Pancreas (tissue), 10 donors: ENCODE measurements around the gene STN1. TPM values are rescaled to one million over a fixed set of nuclear protein-coding genes. Genes with fewer than 3 reads are reported as not detected.

Source experiments
- ATAC-seq, 4 donors: fragments of 200-7000 bp; cut with Tn5 transposase; one replicate each; pipeline versions ENCODE4 v1.8.0 to v1.9.1; 2020; ENCODE audit warnings: mild to moderate bottlenecking in 4 of 4, moderate library complexity in 4 of 4
- DNase-seq, 6 donors: peaks; one replicate each; pipeline ENCODE4 v3.0.0-alpha.2; 2020
- FAIRE-seq: peaks from 2 replicates; lab custom pipeline; 2012; peaks lifted over from hg19 to GRCh38; lab: Jason Lieb, UNC
- H3K27ac ChIP-seq, 4 donors: fragments of 200-600 bp; sonication (generic); 1 replicate in 3 of 4; 2 replicates in 1 of 4; pipeline versions ENCODE4 v1.5.0 to v1.8.0; 2020
- H3K27me3 ChIP-seq, 4 donors: fragments of 200-600 bp; one replicate each; pipeline ENCODE4 v1.8.0; 2021
- H3K36me3 ChIP-seq, 3 donors: fragments of 200-600 bp; sonication (generic) in 1 of 3; one replicate each; pipeline versions ENCODE4 v1.5.0 to v1.8.0; 2020 to 2021
- H3K4me1 ChIP-seq, 3 donors: fragments of 200-600 bp; one replicate each; pipeline ENCODE4 v1.8.0; 2021
- H3K4me3 ChIP-seq, 4 donors: fragments of 200-600 bp; sonication (generic) in 2 of 4; one replicate each; pipeline versions ENCODE4 v1.5.0 to v1.8.0; 2020 to 2021
- H3K9me3 ChIP-seq, 4 donors: fragments of 200-600 bp; one replicate each; pipeline ENCODE4 v1.8.0; 2021
- CTCF ChIP-seq, 4 donors: fragments of 200-600 bp; sonication (generic) in 3 of 4; IDR thresholded peaks; one replicate each; pipeline versions ENCODE4 v1.5.0 to v1.8.0; 2021; ENCODE audit warnings: antibody characterized with exemption in 4 of 4
- WGBS, 2 donors: extraction: QIAGEN DNeasy Blood & Tissue Kit; methylation state at CpG; one replicate each; pipeline ENCODE4 v1.1.7; 2013; 5-methylcytosine and 5-hydroxymethylcytosine counted together
- intact Hi-C, 3 donors: fragments of 100-400 bp; cut with DNase I; formaldehyde crosslinking; loops; one replicate each; pipeline versions ENCODE4 v1.11.1 to v1.14.2; 2022
- polyA plus RNA-seq, 2 donors: library from polyadenylated mRNA; stranded (reverse); fragments of 200-250 nt; gene quantifications; one replicate each; pipeline ENCODE4 v1.2.3, GENCODE V29; 2013
- total RNA-seq, 6 donors: library from RNA; stranded (reverse); fragmentation: NEBNext Ultra II Directional in 4 of 6; extraction: Animal tissue kit (Norgen Biotek cat#: 25700) in 4 of 6; gene quantifications; one replicate each; pipeline versions ENCODE4 v1.2.1 to v1.2.4, GENCODE V29; 2021 to 2023
- donor health status: healthy with polysubstance abuse.
- donor health status: DM: no; HTN: no; CAD: no; lungs with moderate emphysema.
- donor health status: DM: no; HTN: no; CAD: no.
- donor health status: control.
- donor health status: control.
- donor health status: Bipolar disorder and iron deficiency.
- donor health status: DM: yes; HTN: yes; CAD: no.
- donor health status: DM: no; HTN: no; CAD: no.
- donor health status: DM: no; HTN: no; CAD: no.
- donor health status: DM: yes; HTN: yes; CAD: no.

STN1 gene
- total and polyA plus RNA-seq, 8 donors: 7.0 to 15.9 (median 13.3) TPM

DNA sequence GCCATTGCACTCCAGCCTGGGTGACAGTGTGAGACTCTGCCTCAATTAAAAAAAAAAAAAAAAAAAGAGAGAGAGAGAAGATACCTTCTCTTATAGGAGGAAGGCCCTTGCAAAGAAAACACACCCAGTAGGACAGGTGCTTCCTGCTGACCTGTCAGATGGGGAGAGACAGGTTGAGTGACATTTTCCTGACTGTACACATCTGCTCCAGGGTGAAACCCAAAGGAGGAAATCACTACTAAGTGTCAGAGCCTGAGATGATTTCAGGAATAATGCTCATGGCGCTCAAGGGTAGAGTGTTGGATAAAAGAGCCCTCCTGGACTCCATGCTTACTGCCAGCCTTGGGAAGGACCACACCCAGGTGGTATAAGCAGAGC is 1.7 kb upstream of the STN1 start:
- H3K4me3 ChIP-seq: no peak overlapping the region
- no peaks in the 10 kb centered on the region for H3K9me3 ChIP-seq
- H3K4me1 ChIP-seq: peaks cover 29 to 31% (median 30%) of the 10 kb centered on the region in 3 donors
- no peaks in the 10 kb centered on the region for H3K27me3 ChIP-seq
- no peak for TF ChIP-seq CTCF (IDR thresholded peaks at IDR 0.05)
- H3K27ac ChIP-seq: no peak overlapping the region
- 100% methylated on average over 1 of the region's 1 CpG for WGBS, 2 donors
- ATAC-seq (no peak), DNase-seq (no peak), FAIRE-seq (no peak)
- H3K36me3 ChIP-seq: no peaks in the 10 kb centered on the region
- intact Hi-C loops: no loop called here

DNA sequence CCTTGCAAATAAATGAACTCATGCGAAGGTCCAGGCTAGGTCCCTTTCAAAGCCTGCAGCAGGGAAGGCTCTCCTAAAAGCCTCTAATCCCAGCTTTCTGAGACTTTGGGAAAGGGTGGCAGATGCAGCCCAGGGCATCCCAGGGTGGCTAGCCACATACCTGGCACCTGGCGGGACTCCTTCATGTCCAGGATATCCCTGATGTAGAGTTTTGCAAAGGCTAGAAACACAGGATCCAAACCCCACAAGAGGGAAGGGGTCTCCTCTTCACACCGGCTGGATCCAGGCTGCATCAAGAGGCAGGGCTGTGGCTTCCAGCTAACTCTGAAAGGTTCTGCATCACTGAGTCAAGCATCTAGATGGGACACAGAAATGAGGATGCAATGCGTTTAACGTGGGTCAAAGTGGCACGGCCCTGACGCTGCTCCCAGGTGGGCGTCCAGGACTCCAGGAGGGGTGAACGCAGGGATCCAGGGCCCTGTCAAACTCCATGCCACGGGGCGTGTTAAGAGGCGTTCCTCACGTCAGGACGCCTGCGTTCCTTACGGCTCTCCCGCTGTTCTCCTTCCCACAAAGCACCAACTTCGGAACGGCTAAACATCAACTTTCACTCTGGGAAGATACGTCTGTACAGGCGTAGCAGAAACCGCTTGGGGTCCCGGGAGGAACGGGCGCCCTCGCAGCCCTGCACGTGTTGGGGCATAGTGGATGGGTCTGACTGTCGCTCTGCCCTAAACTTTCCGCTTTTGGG is 507 bp downstream of the STN1 start:
- Histone ChIP-seq H3K9me3 (no peaks in the 10 kb centered on the region), H3K4me3 (peak overlapping the region; percentile 34 to 77 (median 58)), H3K27ac (peak overlapping the region; percentile 90 to 98 (median 95)), H3K4me1 (peaks cover 12 to 20% (median 16%) of the 10 kb centered on the region in 3 donors), H3K27me3 (no peaks in the 10 kb centered on the region), H3K36me3 (no peaks in the 10 kb centered on the region)
- 1% methylated on average over 29 of the region's 29 CpGs for WGBS, 2 donors
- no peak for FAIRE-seq
- DNase-seq: peak in 4 of 6 donors; percentile 50 to 76 (median 66)
- TF ChIP-seq CTCF (IDR thresholded peaks at IDR 0.05): no peak
- intact Hi-C loops: no loop called here
- ATAC-seq: peak; percentile 38 to 57 (median 50)

- TF ChIP-seq CTCF (IDR thresholded peaks at IDR 0.05): no peak
- H3K27ac ChIP-seq: peak overlapping the region; percentile 90 to 98 (median 95)
- ATAC-seq (peak; percentile 18 to 45 (median 36)), FAIRE-seq (no peak), DNase-seq (peak in 4 of 6 donors; percentile 45 to 57 (median 51))
- H3K9me3 ChIP-seq: no peaks in the 10 kb centered on the region
- no peaks in the 10 kb centered on the region for H3K27me3 ChIP-seq
- WGBS, 2 donors: 4 to 8% methylated on average over 2 of the region's 2 CpGs
- H3K4me1 ChIP-seq: peaks cover 12 to 20% (median 16%) of the 10 kb centered on the region in 3 donors
- H3K36me3 ChIP-seq: no peaks in the 10 kb centered on the region
- intact Hi-C loops: no loop called here
- peak overlapping the region in 3 of 4 donors; percentile 56 to 77 (median 61) for H3K4me3 ChIP-seq
Observed at GRCh38 chr10:103916876-103917275, 1.1 kb downstream of the STN1 start.

GRCh38 chr10:103916254-103916653 is 1.7 kb downstream of the STN1 start:
- WGBS, 2 donors: 11 to 14% methylated on average over 1 of the region's 1 CpG
- peak overlapping the region; percentile 90 to 98 (median 95) for H3K27ac ChIP-seq
- DNase-seq: no peak
- ATAC-seq: no peak
- H3K4me1 ChIP-seq: peaks cover 12 to 21% (median 16%) of the 10 kb centered on the region in 3 donors
- no peaks in the 10 kb centered on the region for H3K27me3 ChIP-seq
- intact Hi-C loops: no loop called here
- TF ChIP-seq CTCF (IDR thresholded peaks at IDR 0.05): no peak
- no peaks in the 10 kb centered on the region for H3K9me3 ChIP-seq
- FAIRE-seq: no peak
- no peaks in the 10 kb centered on the region for H3K36me3 ChIP-seq
- H3K4me3 ChIP-seq: peak overlapping the region in 2 of 4 donors; percentile 61 to 77

DNA sequence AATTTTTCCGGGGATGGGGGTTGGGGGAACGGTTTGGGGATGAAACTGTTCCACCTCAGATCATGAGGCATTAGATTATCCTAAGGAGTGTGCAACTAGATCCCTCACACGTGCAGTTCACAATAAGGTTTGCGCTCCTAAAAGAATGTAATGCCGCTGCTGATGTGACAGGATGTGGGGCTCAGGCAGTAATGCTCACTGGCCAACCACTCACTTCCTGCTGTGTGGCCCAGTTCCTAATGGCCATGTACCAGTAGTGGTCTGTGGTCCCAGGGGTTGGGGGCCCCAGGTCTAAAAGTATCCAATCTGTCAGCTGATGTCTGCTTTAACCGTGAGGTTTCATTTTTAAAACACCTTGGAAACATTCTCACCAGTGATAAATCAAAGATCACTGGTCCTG is 2.2 kb downstream of the STN1 start:
- 68 to 73% methylated on average over 6 of the region's 6 CpGs for WGBS, 2 donors
- Histone ChIP-seq H3K4me1 (peaks cover 12 to 26% (median 20%) of the 10 kb centered on the region in 3 donors), H3K27me3 (no peaks in the 10 kb centered on the region), H3K27ac (peak overlapping the region in 3 of 4 donors; percentile 6 to 98 (median 90)), H3K36me3 (no peaks in the 10 kb centered on the region), H3K4me3 (peak overlapping the region in 2 of 4 donors; percentile 61 to 77), H3K9me3 (no peaks in the 10 kb centered on the region)
- intact Hi-C loops: no loop called here
- ATAC-seq: no peak
- no peak for TF ChIP-seq CTCF (IDR thresholded peaks at IDR 0.05)
- DNase-seq: no peak
- FAIRE-seq: no peak
